ENCODE results near the gene CNIH2.

Gene CNIH2

DNA sequence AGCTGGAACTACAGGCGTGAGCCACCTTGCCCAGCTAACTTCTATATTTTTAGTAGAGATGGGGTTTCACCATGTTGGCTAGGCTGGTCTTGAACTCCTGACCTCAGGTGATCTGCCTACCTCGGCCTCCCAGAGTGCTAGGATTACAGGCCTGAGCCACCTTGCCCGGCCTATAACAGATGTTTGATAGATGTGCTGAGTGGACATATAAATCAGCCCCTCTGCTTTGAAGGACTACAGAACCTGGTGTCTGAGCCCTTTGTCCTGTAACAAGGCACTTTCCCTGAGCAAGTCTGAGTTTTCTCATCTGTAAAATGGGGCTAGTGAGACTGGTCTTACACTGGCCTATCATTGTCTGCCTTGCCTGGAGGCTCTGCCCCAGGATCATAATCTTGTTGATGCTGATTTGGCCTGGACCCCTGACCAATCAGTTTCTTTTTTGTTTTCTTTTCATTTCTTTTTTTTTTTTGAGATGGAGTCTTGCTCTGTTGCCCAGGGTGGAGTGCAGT lies 51.2 kb downstream of the CNIH2 start:
- H3K79me2 ChIP-seq (ENCODE audit: insufficient read depth, low read depth): no peaks in the 10 kb centered on the region
- no peaks in the 10 kb centered on the region for H3K36me3 ChIP-seq (ENCODE audit: insufficient read depth)
- no peaks in the 10 kb centered on the region for H4K20me1 ChIP-seq (ENCODE audit: insufficient read depth)
- H3K27ac ChIP-seq: no peak overlapping the region
- no peak overlapping the region for H3K9ac ChIP-seq
- TF ChIP-seq, protein P1, sequence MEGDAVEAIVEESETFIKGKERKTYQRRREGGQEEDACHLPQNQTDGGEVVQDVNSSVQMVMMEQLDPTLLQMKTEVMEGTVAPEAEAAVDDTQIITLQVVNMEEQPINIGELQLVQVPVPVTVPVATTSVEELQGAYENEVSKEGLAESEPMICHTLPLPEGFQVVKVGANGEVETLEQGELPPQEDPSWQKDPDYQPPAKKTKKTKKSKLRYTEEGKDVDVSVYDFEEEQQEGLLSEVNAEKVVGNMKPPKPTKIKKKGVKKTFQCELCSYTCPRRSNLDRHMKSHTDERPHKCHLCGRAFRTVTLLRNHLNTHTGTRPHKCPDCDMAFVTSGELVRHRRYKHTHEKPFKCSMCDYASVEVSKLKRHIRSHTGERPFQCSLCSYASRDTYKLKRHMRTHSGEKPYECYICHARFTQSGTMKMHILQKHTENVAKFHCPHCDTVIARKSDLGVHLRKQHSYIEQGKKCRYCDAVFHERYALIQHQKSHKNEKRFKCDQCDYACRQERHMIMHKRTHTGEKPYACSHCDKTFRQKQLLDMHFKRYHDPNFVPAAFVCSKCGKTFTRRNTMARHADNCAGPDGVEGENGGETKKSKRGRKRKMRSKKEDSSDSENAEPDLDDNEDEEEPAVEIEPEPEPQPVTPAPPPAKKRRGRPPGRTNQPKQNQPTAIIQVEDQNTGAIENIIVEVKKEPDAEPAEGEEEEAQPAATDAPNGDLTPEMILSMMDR (conservative IDR thresholded peaks at IDR 0.05; ENCODE audit: low read depth, low read length): no peak
- no peak overlapping the region for H2AFZ ChIP-seq (ENCODE audit: low read depth)
- peaks cover 10% of the 10 kb centered on the region for H3K4me1 ChIP-seq (ENCODE audit: low read depth, poor library complexity, severe bottlenecking)
- no peak overlapping the region; the same call in 1 of the 2 replicates for H3K4me2 ChIP-seq
- no peak overlapping the region for H3K4me3 ChIP-seq (IDR thresholded peaks at IDR 0.05; ENCODE audit: insufficient read depth, low read depth, low read length)
- peaks cover 25% of the 10 kb centered on the region; the same call in 1 of the 2 replicates for H3K27me3 ChIP-seq (ENCODE audit: insufficient read depth, low read depth)

DNA sequence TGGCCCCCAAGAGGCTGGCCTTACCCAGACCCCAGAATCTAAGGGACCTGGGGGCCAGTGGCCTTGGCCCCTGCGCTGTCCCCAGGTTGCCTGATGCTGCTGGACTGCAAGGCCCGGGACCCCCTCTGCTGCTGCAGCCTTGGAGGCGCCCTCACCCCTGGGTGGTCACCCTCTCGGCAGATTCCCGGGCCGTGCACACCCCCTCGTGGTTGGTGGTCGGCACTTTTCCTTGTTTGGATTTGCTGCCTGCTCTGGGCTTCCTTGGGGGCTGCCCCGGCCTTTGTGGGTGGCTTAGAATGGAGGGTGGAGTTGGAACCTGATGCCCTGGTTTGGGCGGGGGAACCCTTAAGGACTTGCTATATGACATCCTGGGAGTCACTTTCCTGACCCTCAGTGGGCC lies 53.0 kb downstream of the CNIH2 start:
- TF ChIP-seq, protein P1 (conservative IDR thresholded peaks at IDR 0.05; ENCODE audit: low read depth, low read length): no peak
- Histone ChIP-seq H3K9ac (no peak overlapping the region), H3K36me3 (ENCODE audit: insufficient read depth) (no peaks in the 10 kb centered on the region), H3K27me3 (ENCODE audit: insufficient read depth, low read depth) (peaks cover 25% of the 10 kb centered on the region; the same call in 1 of the 2 replicates), H3K4me1 (ENCODE audit: low read depth, poor library complexity, severe bottlenecking) (peaks cover 10% of the 10 kb centered on the region), H3K27ac (no peak overlapping the region), H3K79me2 (ENCODE audit: insufficient read depth, low read depth) (no peaks in the 10 kb centered on the region), H2AFZ (ENCODE audit: low read depth) (no peak overlapping the region), H3K4me3 (IDR thresholded peaks at IDR 0.05; ENCODE audit: insufficient read depth, low read depth, low read length) (no peak overlapping the region), H3K4me2 (no peak overlapping the region), H4K20me1 (ENCODE audit: insufficient read depth) (no peaks in the 10 kb centered on the region)

DNA sequence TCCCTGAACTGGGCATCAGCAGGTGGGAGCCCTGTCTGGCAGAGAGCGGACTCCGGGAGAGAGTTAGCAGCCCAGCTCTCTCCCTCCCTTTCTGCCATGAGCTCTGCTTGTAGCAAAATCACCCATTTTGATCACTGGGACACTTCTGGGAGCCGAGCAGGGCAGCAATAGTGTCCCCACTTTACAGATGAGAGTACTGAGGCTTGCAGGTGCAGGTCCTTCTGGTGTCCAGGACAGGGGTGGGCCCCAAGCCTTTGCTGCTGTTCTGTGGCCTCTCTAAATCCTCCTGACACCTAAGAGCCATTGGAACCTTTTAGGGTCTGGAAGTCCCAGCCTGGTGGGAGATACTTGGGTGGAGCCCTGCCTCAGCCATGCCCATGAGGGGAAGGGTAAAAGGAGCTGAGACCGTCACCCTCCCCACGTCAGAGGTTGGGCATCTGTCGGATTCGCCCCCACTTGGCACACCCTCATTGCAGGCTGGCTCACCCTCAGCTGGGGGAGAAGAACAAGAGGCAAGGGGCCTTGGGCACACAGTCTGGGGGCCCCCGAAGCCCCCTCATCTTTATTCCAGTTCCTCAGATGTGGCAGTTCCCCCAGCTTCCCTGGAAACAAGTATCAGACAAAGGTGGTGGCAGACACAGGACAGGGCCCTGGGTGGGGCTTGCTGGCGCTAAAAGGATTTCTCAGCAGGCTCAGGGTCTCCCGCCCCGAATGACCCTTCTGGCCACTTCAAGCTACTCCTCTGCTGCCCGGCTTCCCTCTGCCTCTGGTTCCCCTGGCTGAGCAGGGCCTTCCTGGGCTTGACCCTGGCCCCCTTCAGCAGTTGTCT lies 53.8 kb downstream of the CNIH2 start:
- Histone ChIP-seq H3K9ac (no peak overlapping the region), H3K27me3 (ENCODE audit: insufficient read depth, low read depth) (peaks cover 25% of the 10 kb centered on the region; the same call in 1 of the 2 replicates), H4K20me1 (ENCODE audit: insufficient read depth) (no peaks in the 10 kb centered on the region), H3K4me3 (IDR thresholded peaks at IDR 0.05; ENCODE audit: insufficient read depth, low read depth, low read length) (no peak overlapping the region), H3K27ac (no peak overlapping the region), H3K4me1 (ENCODE audit: low read depth, poor library complexity, severe bottlenecking) (peaks cover 17% of the 10 kb centered on the region), H3K79me2 (ENCODE audit: insufficient read depth, low read depth) (no peaks in the 10 kb centered on the region), H2AFZ (ENCODE audit: low read depth) (no peak overlapping the region), H3K4me2 (no peak overlapping the region), H3K36me3 (ENCODE audit: insufficient read depth) (no peaks in the 10 kb centered on the region)
- TF ChIP-seq, protein P1 (conservative IDR thresholded peaks at IDR 0.05; ENCODE audit: low read depth, low read length): no peak

DNA sequence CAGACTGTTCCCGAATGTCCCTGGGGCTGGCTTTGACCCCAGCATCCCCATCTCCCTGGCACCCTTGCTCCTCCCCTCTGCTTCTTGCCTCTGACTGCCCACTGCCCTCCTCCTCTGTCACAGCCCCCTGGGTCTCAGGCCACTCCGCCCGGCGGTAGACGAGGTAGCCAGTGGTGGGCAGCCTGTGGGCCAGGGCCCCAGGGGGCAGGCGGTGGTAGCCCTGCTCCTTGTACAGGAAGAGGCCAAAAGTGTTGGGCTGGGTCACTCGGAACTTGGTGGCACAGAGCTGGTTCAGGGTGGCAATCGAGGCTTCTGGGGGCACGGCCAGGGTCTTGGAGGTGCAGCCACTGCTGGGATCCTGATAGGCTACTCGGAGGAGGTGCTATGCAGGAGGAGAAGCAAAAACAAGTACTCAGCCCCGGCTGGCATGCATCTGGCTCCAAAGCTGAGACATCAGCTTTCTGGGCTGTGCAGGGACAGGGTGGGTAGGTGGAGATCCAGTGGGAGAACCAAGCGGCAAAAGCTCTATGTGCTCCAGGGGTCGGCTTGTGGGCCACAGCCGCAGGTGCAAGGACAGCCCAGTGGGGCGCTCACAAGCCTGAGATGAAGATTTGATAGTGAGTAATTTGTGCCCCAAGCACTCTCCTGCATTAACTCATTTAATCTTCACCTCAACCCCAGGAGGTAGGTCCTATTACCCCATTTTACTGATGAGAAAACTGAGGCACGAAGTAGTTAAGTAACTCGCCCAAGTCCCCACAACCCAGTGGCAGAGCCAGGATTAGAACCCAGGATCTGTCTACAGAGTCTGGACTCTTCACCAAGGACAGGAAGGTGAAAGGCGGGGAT lies 54.6 kb downstream of the CNIH2 start:
- no peak overlapping the region for H3K27ac ChIP-seq
- H3K4me3 ChIP-seq (IDR thresholded peaks at IDR 0.05; ENCODE audit: insufficient read depth, low read depth, low read length): no peak overlapping the region
- TF ChIP-seq, protein P1 (conservative IDR thresholded peaks at IDR 0.05; ENCODE audit: low read depth, low read length): no peak
- H3K36me3 ChIP-seq (ENCODE audit: insufficient read depth): no peaks in the 10 kb centered on the region
- H3K9ac ChIP-seq: no peak overlapping the region
- no peaks in the 10 kb centered on the region for H3K79me2 ChIP-seq (ENCODE audit: insufficient read depth, low read depth)
- H3K27me3 ChIP-seq (ENCODE audit: insufficient read depth, low read depth): peaks cover 25% of the 10 kb centered on the region; the same call in 1 of the 2 replicates
- no peak overlapping the region for H2AFZ ChIP-seq (ENCODE audit: low read depth)
- H3K4me2 ChIP-seq: no peak overlapping the region
- peaks cover 17% of the 10 kb centered on the region for H3K4me1 ChIP-seq (ENCODE audit: low read depth, poor library complexity, severe bottlenecking)
- H4K20me1 ChIP-seq (ENCODE audit: insufficient read depth): no peaks in the 10 kb centered on the region

Data from KMS-11 (cell line).